NOMO-1 treated with dmso at 0.1 percent for 144 hours (cell line): ENCODE measurements around the gene CNIH3.

Experiments
- DNase-seq: peaks from one replicate; lab custom pipeline; 2025; ENCODE audit not compliant: unreplicated experiment; lab: John Stamatoyannopoulos, UW

The CNIH3 gene

GRCh38 chr1:224640587-224640986, 24.5 kb downstream of the CNIH3 start:
- no peak for DNase-seq

- no peak for DNase-seq
Measured at GRCh38 chr1:224641030-224641429, 24.9 kb downstream of the CNIH3 start.

GRCh38 chr1:224643653-224644052, 27.5 kb downstream of the CNIH3 start:
- DNase-seq: no peak

- peak; percentile 8 for DNase-seq
Measured at GRCh38 chr1:224644553-224645154, 28.5 kb downstream of the CNIH3 start.

- no peak for DNase-seq
Measured at GRCh38 chr1:224647449-224647848, 31.3 kb downstream of the CNIH3 start.

GRCh38 chr1:224650290-224650689, 34.2 kb downstream of the CNIH3 start:
- no peak for DNase-seq

- no peak for DNase-seq
Measured at GRCh38 chr1:224651188-224651587, 35.1 kb downstream of the CNIH3 start.

- DNase-seq: no peak
Measured at GRCh38 chr1:224656392-224656791, 40.3 kb downstream of the CNIH3 start.

GRCh38 chr1:224660074-224660473, 44.0 kb downstream of the CNIH3 start:
- DNase-seq: no peak

- no peak for DNase-seq
Measured at GRCh38 chr1:224662870-224663269, 46.8 kb downstream of the CNIH3 start.

- DNase-seq: no peak
Measured at GRCh38 chr1:224665016-224665415, 48.9 kb downstream of the CNIH3 start.

- no peak for DNase-seq
Measured at GRCh38 chr1:224666078-224666477, 50.0 kb downstream of the CNIH3 start.

- DNase-seq: no peak
Measured at GRCh38 chr1:224666913-224667312, 50.8 kb downstream of the CNIH3 start.

GRCh38 chr1:224668984-224669383, 52.9 kb downstream of the CNIH3 start:
- no peak for DNase-seq

GRCh38 chr1:224669403-224669802, 53.3 kb downstream of the CNIH3 start:
- DNase-seq: no peak

GRCh38 chr1:224670506-224670905, 54.4 kb downstream of the CNIH3 start:
- DNase-seq: no peak

GRCh38 chr1:224671076-224671475, 55.0 kb downstream of the CNIH3 start:
- DNase-seq: no peak

GRCh38 chr1:224673141-224673540, 57.0 kb downstream of the CNIH3 start:
- DNase-seq: no peak

- DNase-seq: no peak
Measured at GRCh38 chr1:224675590-224675989, 59.5 kb downstream of the CNIH3 start.

GRCh38 chr1:224676551-224676950, 60.4 kb downstream of the CNIH3 start:
- DNase-seq: no peak

GRCh38 chr1:224678168-224678567, 62.1 kb downstream of the CNIH3 start:
- no peak for DNase-seq

GRCh38 chr1:224679606-224680005, 63.5 kb downstream of the CNIH3 start:
- no peak for DNase-seq

- no peak for DNase-seq
Measured at GRCh38 chr1:224681816-224682215, 65.7 kb downstream of the CNIH3 start.
